GM10248 (cell line): ENCODE measurements around the gene IL1RAPL2.

ENCODE experiments used
- CTCF ChIA-PET: fragments of 300-600 bp; sonication (Branson Sonifier 250); formaldehyde crosslinking; extraction: SDS; loops from one replicate; lab custom pipeline; 2021; ENCODE audit warnings: antibody characterized with exemption; lab: Yijun Ruan, JAX
- POLR2A ChIA-PET: fragments of 350-650 bp; sonication (Branson Sonifier 250); formaldehyde crosslinking; extraction: SDS; loops from one replicate; lab custom pipeline; 2020; ENCODE audit warnings: antibody characterized with exemption; lab: Yijun Ruan, JAX
- DNase-seq: peaks from one replicate; pipeline ENCODE4 v3.0.0; 2012; ENCODE audit errors: extremely low spot score
- TF ChIP-seq, protein P1 (sequence below): IDR thresholded peaks from 2 replicates; pipeline ENCODE4 v1.5.1; 2012; ENCODE audit warnings: mild to moderate bottlenecking, low read depth; ENCODE audit errors: extremely low read depth, missing control alignments, control extremely low read depth

The IL1RAPL2 gene

DNA sequence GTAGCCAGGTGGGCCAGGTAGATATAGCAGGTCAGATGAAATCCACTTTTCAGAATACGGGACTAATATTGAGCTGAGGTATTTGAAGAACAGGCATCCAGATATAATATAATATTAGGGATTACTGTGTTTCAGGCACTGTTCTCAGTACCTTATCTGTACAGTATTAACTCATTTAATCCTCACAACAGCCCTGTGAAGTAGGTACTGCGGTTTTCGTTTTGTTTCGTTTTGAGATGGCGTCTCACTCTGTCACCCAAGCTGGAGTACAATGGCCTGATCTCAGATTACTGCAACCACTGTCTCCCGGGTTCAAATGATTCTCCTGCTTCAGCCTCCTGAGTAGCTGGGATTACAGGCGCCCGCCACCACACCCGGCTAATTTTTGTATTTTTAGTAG is 129.6 kb downstream of the IL1RAPL2 start:
- POLR2A ChIA-PET, result no interaction called here
- DNase-seq, result no peak
- TF ChIP-seq, protein P1, sequence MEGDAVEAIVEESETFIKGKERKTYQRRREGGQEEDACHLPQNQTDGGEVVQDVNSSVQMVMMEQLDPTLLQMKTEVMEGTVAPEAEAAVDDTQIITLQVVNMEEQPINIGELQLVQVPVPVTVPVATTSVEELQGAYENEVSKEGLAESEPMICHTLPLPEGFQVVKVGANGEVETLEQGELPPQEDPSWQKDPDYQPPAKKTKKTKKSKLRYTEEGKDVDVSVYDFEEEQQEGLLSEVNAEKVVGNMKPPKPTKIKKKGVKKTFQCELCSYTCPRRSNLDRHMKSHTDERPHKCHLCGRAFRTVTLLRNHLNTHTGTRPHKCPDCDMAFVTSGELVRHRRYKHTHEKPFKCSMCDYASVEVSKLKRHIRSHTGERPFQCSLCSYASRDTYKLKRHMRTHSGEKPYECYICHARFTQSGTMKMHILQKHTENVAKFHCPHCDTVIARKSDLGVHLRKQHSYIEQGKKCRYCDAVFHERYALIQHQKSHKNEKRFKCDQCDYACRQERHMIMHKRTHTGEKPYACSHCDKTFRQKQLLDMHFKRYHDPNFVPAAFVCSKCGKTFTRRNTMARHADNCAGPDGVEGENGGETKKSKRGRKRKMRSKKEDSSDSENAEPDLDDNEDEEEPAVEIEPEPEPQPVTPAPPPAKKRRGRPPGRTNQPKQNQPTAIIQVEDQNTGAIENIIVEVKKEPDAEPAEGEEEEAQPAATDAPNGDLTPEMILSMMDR, result no peak
- CTCF ChIA-PET, result no interaction called here

DNA sequence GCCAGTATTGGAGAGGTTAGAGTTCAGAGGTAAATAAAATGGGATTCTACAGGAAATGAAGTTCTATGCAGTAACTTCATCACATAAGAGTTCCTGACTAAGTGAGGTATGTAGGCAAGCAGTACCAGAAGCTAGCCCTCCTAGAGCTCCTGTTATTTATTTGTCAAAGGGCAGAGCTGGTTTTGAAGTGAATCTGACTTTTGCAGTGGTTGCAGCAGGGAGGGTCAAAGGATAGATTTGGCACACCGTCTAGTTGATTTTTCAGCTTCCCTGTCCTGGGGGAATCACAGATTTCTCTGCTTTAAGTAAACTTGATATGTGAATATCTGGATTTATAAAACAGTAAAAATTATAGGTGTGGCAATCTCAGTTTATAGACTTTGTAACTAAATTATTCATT is 130.7 kb downstream of the IL1RAPL2 start:
- no peak for DNase-seq
- POLR2A ChIA-PET, result no interaction called here
- CTCF ChIA-PET, result no interaction called here

DNA sequence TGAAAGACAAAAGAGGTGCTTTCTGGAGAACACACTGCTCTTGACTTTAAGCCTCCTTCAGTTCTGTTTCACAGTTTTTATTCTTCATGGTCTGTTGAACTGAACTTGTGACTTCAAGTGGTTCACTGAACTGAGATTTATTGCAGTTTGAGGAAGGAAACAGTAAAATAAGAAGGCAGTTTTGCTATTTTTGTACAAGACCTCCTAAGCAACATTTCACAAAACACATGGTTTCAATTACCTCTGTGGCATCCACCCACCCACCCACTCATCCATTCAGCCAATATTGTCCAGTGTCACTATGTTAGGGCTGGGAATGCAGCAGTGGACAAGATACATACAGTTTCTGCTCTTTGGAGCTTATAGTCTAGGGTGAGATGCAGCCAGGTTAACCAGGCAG is 131.3 kb downstream of the IL1RAPL2 start:
- POLR2A ChIA-PET, result no interaction called here
- no peak for DNase-seq
- CTCF ChIA-PET, result interaction anchor here (0.6 to 1.1 kb wide), 2 partner anchors 8 to 11 kb away, joined by 3 read pairs; no protein-coding TSS in a partner anchor
- TF ChIP-seq, protein P1, result no peak

More for the DNA sequence above, 130.7 kb downstream of the IL1RAPL2 start:
- TF ChIP-seq, protein P1, result no peak

DNA sequence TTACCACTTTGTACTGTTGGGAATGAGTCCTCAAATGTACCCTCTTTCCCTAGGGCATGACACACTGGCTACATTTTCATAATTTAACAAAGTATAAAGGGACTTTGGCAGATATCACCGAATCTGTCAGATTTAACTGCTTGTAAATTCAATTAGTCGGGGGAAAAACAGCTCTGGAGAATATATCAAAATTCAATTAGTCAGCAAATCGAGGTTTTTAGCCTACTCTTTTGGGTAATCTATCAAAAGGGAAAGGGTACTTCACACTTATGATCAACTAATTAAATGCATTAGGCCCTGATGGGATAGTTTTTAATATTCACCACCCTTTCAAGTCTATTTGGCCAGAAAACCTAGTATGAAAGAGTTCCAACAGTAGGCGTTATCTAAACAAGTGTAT is 141.0 kb downstream of the IL1RAPL2 start:
- TF ChIP-seq, protein P1, result no peak
- CTCF ChIA-PET, result no interaction called here
- no peak for DNase-seq
- POLR2A ChIA-PET, result no interaction called here

DNA sequence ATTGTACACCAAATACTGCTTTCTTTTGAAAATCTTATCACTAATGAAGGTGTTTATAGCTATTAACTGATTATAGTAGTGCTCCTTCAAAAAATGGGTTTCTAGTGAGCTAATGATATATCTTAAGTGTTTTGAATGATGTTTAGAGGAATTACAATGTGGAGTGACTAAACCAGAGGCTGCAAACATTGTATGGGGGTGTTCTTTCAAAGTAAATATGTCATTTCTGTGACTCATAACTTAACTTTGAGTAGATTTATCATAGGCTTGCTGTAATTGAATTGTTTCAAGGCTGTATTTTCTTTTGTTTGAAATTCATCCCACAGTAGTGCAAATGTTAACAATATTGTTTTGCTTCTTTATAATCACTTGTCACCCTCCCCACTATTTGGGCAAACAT is 141.6 kb downstream of the IL1RAPL2 start:
- TF ChIP-seq, protein P1, result no peak
- POLR2A ChIA-PET, result no interaction called here
- DNase-seq, result no peak
- CTCF ChIA-PET, result no interaction called here

DNA sequence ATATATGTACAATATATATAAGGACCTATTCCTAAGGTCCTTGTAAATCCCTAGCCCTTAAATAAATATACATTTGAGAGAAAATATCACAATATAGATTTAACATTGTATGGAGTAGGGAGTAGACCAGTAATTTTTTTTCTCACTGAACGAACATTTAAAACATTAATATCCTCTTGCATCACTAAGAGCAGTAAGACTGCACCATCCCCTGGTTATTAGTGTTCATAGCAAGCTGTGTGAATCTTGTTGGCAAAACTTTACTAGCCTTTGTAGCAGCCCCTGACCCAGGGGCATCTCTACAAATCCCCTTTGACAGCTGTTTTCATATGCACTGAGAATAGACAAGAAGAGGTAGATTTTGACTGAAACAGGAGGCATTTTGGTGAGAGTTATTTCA is 146.5 kb downstream of the IL1RAPL2 start:
- ChIA-PET CTCF (no interaction called here), POLR2A (no interaction called here)
- no peak for DNase-seq
- TF ChIP-seq, protein P1, result no peak

DNA sequence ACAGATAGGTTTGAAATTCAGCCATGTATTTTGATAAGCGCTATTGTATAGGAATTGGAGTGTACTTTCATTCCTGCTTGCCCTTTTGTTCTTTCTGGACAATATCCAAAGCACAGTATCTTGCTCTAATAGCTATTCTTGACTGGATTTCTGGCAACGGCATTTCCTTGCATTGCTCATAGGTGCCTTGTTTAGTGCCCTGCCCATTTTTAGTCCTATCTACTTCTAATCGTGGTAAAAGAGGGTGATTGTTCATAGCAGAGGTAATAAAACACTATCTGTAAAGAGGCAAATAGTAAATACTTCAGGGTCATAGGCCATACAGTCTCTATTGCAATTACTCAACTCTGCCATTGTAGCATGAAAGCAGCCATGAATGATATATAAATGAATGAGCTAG is 155.9 kb downstream of the IL1RAPL2 start:
- no peak for DNase-seq
- TF ChIP-seq, protein P1, result no peak
- ChIA-PET CTCF (no interaction called here), POLR2A (no interaction called here)
